ENCODE measurements around the gene HK3.
A peak's percentile ranks its signal among the peaks of the same experiment; 100 is the strongest.

- TF ChIP-seq EP300 (IDR thresholded peaks at IDR 0.05; ENCODE audit: borderline replicate concordance in 1 of 2, low read depth in 2 of 2, low read length in 2 of 2) (no peak), POLR2A (IDR thresholded peaks at IDR 0.05; ENCODE audit: control extremely low read depth in 1 of 2, low read depth in 2 of 2, low read length in 2 of 2) (peak in 1 of 2 experiments; percentile 17; a peak in 1 of 3 replicates), RAD21 (IDR thresholded peaks at IDR 0.05 in 1 of 2, conservative IDR thresholded peaks at IDR 0.05 in 1 of 2; ENCODE audit: low read depth in 2 of 2, low read length in 2 of 2) (no peak), CTCF (IDR thresholded peaks at IDR 0.05; ENCODE audit: control extremely low read depth in 1 of 3, insufficient read depth in 1 of 3, low read depth in 1 of 3, low read length in 3 of 3) (no peak), E2F6 (IDR thresholded peaks at IDR 0.05) (no peak)
These were observed 3.9 kb upstream of the HK3 start for GRCh38 chr5:176902911-176903664.

Data from H1 (cell line).